Spinal cord (tissue), 10 donors: ENCODE measurements around the gene SLC6A1. TPM values are rescaled to one million over a fixed set of nuclear protein-coding genes. Genes with fewer than 3 reads are reported as not detected.

ENCODE experiments used
- DNase-seq, 6 donors: peaks; one replicate each; pipeline versions ENCODE4 v3.0.0 to v3.0.0-alpha.2; 2013 to 2015; ENCODE audit warnings: low spot score in 6 of 6, low read depth in 4 of 6
- H3K27ac ChIP-seq: one replicate; pipeline ENCODE4 v1.5.1; 2013; ENCODE audit warnings: low read depth, low read length, control low read depth
- H3K27me3 ChIP-seq: one replicate; pipeline ENCODE4 v1.6.1; 2013; ENCODE audit warnings: low read length; ENCODE audit not compliant: control insufficient read depth, insufficient read depth
- H3K36me3 ChIP-seq: one replicate; pipeline ENCODE4 v1.6.1; 2013; ENCODE audit warnings: low read length; ENCODE audit not compliant: control insufficient read depth, insufficient read depth
- H3K4me1 ChIP-seq: one replicate; pipeline ENCODE4 v1.6.1; 2013; ENCODE audit warnings: low read length; ENCODE audit not compliant: control insufficient read depth, insufficient read depth
- H3K4me3 ChIP-seq: one replicate; pipeline ENCODE4 v1.5.1; 2013; ENCODE audit warnings: low read depth, low read length, control low read depth
- H3K9me3 ChIP-seq: one replicate; pipeline ENCODE4 v1.6.1; 2013; ENCODE audit warnings: low read length; ENCODE audit not compliant: control insufficient read depth, insufficient read depth
- WGBS: methylation state at CpG from one replicate; pipeline ENCODE4 v1.1.5; 2013; ENCODE audit warnings: missing lambda C conversion rate; ENCODE audit not compliant: insufficient coverage; 5-methylcytosine and 5-hydroxymethylcytosine counted together
- polyA plus RNA-seq, 2 donors: library from polyadenylated mRNA; unstranded; fragments of 120-200 nt; gene quantifications; one replicate each; pipeline ENCODE4 v1.2.1, GENCODE V29; 2013; ENCODE audit not compliant: insufficient read length in 2 of 2
- total RNA-seq, 2 donors: library from RNA; depleted of rRNA in 1 of 2; stranded (reverse); fragments of 120-200 nt in 1 of 2; fragments of >200 nt in 1 of 2; gene quantifications; one replicate each; pipeline versions ENCODE4 v1.2.3 to v1.2.4, GENCODE V29; 2013 to 2014
- donor health status: healthy.

SLC6A1 gene
- total and polyA plus RNA-seq, 4 donors: 228 to 740 (median 376) TPM

GRCh38 chr3:10999221-11000107 lies 6.9 kb downstream of the SLC6A1 start:
- Histone ChIP-seq H3K9me3 (no peaks in the 10 kb centered on the region), H3K27ac (peak overlapping the region; percentile 91), H3K4me3 (no peak overlapping the region), H3K27me3 (no peaks in the 10 kb centered on the region), H3K36me3 (peaks cover 2% of the 10 kb centered on the region), H3K4me1 (peaks cover 90% of the 10 kb centered on the region)
- 15% methylated on average over 10 of the region's 15 CpGs for WGBS
- peak in 2 of 6 donors; percentile 78 to 96 for DNase-seq

DNA sequence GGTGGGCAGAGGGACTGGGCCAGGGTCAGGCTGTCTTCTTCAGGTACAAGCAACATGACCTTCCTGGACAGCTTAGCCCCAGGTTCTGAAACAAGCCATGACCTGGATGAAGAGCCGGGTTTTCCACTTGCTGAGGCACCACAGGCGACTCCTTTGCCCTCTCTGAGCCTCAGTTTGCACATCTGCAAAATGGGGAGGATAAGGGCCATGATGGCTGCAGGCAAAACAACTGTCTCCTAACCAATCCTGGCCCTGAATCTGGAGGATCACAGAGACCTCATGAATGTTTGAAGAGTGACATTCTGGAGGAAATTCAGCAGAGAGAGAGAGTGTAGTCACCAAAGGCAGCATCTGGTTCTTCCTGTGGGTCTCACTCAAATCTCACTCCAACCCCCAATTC lies 8.0 kb downstream of the SLC6A1 start:
- peak overlapping the region; percentile 91 for H3K27ac ChIP-seq
- 49% methylated on average over 2 of the region's 2 CpGs for WGBS
- no peak overlapping the region for H3K4me3 ChIP-seq
- H3K36me3 ChIP-seq: peaks cover 8% of the 10 kb centered on the region
- DNase-seq: no peak
- no peaks in the 10 kb centered on the region for H3K27me3 ChIP-seq
- H3K4me1 ChIP-seq: peaks cover 90% of the 10 kb centered on the region
- H3K9me3 ChIP-seq: no peaks in the 10 kb centered on the region

GRCh38 chr3:11001020-11001657 lies 8.6 kb downstream of the SLC6A1 start:
- peaks cover 12% of the 10 kb centered on the region for H3K36me3 ChIP-seq
- peak in 5 of 6 donors; percentile 89 to 98 (median 92) for DNase-seq
- no peaks in the 10 kb centered on the region for H3K27me3 ChIP-seq
- H3K4me3 ChIP-seq: no peak overlapping the region
- 11% methylated on average over 6 of the region's 11 CpGs for WGBS
- peak overlapping the region; percentile 91 for H3K27ac ChIP-seq
- H3K9me3 ChIP-seq: no peaks in the 10 kb centered on the region
- H3K4me1 ChIP-seq: peaks cover 90% of the 10 kb centered on the region

GRCh38 chr3:11001658-11002021 lies 9.1 kb downstream of the SLC6A1 start:
- H3K27ac ChIP-seq: peak overlapping the region; percentile 91
- peaks cover 90% of the 10 kb centered on the region for H3K4me1 ChIP-seq
- H3K4me3 ChIP-seq: no peak overlapping the region
- no peaks in the 10 kb centered on the region for H3K9me3 ChIP-seq
- DNase-seq: no peak
- peaks cover 17% of the 10 kb centered on the region for H3K36me3 ChIP-seq
- no CpG with 5 or more reads among the region's 3 CpGs for WGBS
- no peaks in the 10 kb centered on the region for H3K27me3 ChIP-seq

- H3K36me3 ChIP-seq: peaks cover 22% of the 10 kb centered on the region
- no peaks in the 10 kb centered on the region for H3K9me3 ChIP-seq
- peak overlapping the region; percentile 91 for H3K27ac ChIP-seq
- no peak overlapping the region for H3K4me3 ChIP-seq
- peak in 2 of 6 donors; percentile 83 to 86 for DNase-seq
- peaks cover 90% of the 10 kb centered on the region for H3K4me1 ChIP-seq
- 40% methylated on average over 2 of the region's 5 CpGs for WGBS
- H3K27me3 ChIP-seq: no peaks in the 10 kb centered on the region
Measured at GRCh38 chr3:11002371-11002807, 9.8 kb downstream of the SLC6A1 start.

DNA sequence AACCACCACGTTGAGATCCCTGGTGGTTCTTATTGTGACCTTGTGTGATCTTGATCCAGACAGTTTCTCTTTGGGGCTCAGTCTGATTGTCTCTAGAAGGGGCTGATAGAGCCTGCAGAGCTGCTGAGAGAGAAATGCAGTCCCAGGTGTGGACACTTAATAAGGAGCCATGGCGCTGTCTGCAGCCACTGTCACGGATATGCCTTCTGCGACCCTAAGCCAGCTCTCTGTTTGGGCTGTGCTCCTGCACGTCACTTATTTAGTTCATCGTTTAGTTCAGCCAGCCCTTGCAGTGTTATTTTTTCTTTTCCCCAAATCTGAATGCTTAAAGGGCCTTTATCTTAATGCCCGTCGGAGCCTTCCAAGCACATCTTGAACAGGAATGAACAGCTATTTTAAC lies 12.0 kb downstream of the SLC6A1 start:
- DNase-seq: peak in 1 of 6 donors; percentile 77
- Histone ChIP-seq H3K27ac (peak overlapping the region; percentile 33), H3K36me3 (peaks cover 27% of the 10 kb centered on the region), H3K27me3 (no peaks in the 10 kb centered on the region), H3K9me3 (no peaks in the 10 kb centered on the region), H3K4me3 (no peak overlapping the region), H3K4me1 (peaks cover 91% of the 10 kb centered on the region)
- 29% methylated on average over 5 of the region's 8 CpGs for WGBS

DNA sequence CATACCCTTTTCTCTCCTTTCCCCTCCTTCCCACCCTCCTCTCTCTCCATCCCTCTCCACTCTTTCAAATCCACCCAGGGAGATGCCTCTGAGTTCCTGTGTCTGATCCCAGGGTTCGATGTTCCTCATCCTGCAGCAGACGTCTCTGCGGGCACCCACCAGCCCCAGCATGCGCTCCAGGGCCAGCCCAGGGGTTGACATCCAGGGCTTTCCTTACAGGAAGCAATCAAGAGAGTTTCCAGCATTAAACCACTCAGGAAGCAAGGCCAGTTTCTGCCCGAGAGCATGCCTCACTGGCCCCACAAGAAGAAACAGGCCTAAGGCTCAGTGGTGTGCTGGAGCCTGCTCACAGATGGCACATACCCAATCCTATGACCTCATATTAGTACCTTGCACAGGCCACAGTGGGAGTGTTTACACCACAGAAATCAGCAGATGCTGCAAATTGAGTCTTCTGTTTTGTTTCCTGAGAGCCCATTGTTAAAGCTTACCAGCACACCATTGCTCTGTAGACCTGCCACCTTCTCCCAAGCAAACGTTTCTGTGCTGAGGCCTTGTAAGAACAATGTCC lies 13.2 kb downstream of the SLC6A1 start:
- DNase-seq: peak in 1 of 6 donors; percentile 24
- Histone ChIP-seq H3K4me1 (peaks cover 88% of the 10 kb centered on the region), H3K36me3 (peaks cover 28% of the 10 kb centered on the region), H3K27ac (peak overlapping the region; percentile 12), H3K9me3 (no peaks in the 10 kb centered on the region), H3K27me3 (no peaks in the 10 kb centered on the region), H3K4me3 (no peak overlapping the region)
- 56% methylated on average over 6 of the region's 6 CpGs for WGBS

DNA sequence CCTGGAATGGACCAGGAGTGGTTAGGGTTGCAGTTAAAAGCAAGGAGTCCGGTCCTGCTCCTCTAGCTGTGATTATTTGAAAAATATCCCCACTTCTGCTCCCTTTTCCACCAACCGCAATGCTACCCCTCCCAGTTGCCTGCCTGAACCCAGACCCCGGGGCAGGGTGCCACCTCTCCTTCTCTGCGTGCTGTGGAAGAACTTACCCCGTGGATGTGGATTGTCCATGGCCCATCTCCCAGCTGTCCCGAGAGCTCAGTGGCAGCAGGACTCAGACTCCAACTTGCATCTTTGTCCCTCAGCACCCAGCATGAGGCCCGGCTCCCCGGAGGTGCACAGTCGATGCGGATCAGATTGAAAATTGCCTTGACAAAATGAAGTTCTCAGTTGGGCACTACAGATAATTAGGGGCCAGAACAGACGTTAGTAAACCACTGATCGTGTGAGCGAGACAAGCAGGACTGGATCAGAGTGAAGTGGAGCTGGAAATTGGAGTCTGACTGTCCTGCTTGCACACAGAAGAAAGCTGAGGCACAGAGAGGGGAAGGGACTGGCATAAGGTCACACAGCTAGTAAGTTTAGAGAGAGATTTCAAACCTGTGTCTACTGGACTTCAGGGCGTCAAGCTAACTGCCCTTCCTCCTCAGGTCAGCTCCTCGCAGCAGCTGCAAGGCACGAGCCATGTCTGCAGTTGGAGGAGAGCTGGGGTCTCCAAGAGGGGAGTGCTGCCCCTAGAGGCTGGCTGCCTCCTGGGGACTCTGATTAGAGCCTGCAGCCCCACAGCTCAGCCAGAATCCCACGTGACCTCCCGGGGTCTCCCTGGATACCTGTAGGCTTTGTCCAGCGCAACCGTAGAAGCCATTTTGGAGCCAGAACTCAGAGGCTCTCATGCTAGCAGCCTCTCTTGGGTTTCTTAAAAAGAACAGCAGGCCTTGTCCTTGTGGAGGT lies 14.7 kb downstream of the SLC6A1 start:
- 42% methylated on average over 19 of the region's 20 CpGs for WGBS
- H3K4me1 ChIP-seq: peaks cover 80% of the 10 kb centered on the region
- peaks cover 34% of the 10 kb centered on the region for H3K36me3 ChIP-seq
- H3K9me3 ChIP-seq: no peaks in the 10 kb centered on the region
- no peaks in the 10 kb centered on the region for H3K27me3 ChIP-seq
- peak overlapping the region; percentile 30 for H3K27ac ChIP-seq
- DNase-seq: peak in 1 of 6 donors; percentile 64
- H3K4me3 ChIP-seq: no peak overlapping the region

GRCh38 chr3:11009898-11010297 lies 17.4 kb downstream of the SLC6A1 start:
- whole genome bisulfite sequencing: 61% methylated on average over 4 of the region's 4 CpGs
- peak overlapping the region; percentile 29 for H3K27ac ChIP-seq
- H3K4me3 ChIP-seq: no peak overlapping the region

More at GRCh38 chr3:11009898-11010297, 17.4 kb downstream of the SLC6A1 start:
- H3K36me3 ChIP-seq: peaks cover 48% of the 10 kb centered on the region
- DNase-seq: peak in 1 of 6 donors; percentile 81
- peaks cover 60% of the 10 kb centered on the region for H3K4me1 ChIP-seq
- H3K9me3 ChIP-seq: no peaks in the 10 kb centered on the region
- no peaks in the 10 kb centered on the region for H3K27me3 ChIP-seq
